HEK293 (cell line): ENCODE data around the gene KIF5A.

ENCODE experiments used
- GLI4 ChIP-seq: fragments of 450-650 bp; formaldehyde crosslinking; IDR thresholded peaks from 2 replicates; pipeline ENCODE4 v1.5.1; 2016; ENCODE audit warnings: missing biosample characterization, missing genetic modification characterization
- SETDB1 ChIP-seq: IDR thresholded peaks from one replicate; pipeline ENCODE4 v1.6.1; 2017; ENCODE audit warnings: mild to moderate bottlenecking, low read length, moderate library complexity, mixed read lengths; ENCODE audit not compliant: insufficient read length
- ZNF391 ChIP-seq: fragments of 450-650 bp; formaldehyde crosslinking; IDR thresholded peaks from 2 replicates; pipeline ENCODE4 v1.5.1; 2016; ENCODE audit warnings: low read depth, missing biosample characterization, missing genetic modification characterization, borderline replicate concordance
- ZNF777 ChIP-seq: fragments of 450-650 bp; formaldehyde crosslinking; IDR thresholded peaks from 2 replicates; pipeline ENCODE4 v1.5.1; 2017; ENCODE audit warnings: missing biosample characterization, missing genetic modification characterization, borderline replicate concordance
- TF ChIP-seq, protein P1 (sequence below): fragments of 450-650 bp; formaldehyde crosslinking; IDR thresholded peaks from 2 replicates; pipeline ENCODE4 v1.5.1; 2016; ENCODE audit warnings: missing biosample characterization, missing genetic modification characterization
- TF ChIP-seq, protein P2 (sequence below): fragments of 450-650 bp; formaldehyde crosslinking; IDR thresholded peaks from 2 replicates; pipeline ENCODE4 v1.5.1; 2016; ENCODE audit warnings: missing biosample characterization, missing genetic modification characterization

DNA sequence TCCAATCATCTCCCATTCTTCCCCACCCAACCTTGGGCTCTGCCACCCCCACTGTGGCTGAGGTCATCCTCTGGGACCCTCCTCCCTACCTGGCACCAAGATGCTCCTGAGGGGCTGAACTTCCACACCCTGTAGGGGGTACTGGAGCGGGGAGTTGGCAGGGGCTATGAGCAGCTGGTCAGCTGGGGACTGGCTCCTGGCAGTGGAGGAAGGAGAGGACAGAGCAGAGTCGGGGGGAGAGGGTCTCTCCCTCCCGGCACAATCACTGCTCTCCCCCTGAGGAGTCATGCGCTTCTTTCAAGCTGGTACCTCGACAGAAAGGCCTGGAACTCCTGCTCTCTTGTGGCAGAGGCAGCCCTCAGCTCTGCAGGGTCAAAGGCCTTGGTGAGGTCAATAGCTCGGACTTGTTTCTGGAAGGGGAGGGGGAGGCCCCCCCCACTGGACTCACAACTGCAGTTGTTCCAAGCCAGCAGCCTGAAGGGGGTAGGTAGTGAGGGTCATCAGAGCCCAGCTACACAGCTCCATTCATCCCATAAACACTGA lies 81.1 kb downstream of the KIF5A start:
- no peak for TF ChIP-seq ZNF777
- no peak for TF ChIP-seq ZNF391 (tag by site-specific recombination)
- TF ChIP-seq, protein P1, sequence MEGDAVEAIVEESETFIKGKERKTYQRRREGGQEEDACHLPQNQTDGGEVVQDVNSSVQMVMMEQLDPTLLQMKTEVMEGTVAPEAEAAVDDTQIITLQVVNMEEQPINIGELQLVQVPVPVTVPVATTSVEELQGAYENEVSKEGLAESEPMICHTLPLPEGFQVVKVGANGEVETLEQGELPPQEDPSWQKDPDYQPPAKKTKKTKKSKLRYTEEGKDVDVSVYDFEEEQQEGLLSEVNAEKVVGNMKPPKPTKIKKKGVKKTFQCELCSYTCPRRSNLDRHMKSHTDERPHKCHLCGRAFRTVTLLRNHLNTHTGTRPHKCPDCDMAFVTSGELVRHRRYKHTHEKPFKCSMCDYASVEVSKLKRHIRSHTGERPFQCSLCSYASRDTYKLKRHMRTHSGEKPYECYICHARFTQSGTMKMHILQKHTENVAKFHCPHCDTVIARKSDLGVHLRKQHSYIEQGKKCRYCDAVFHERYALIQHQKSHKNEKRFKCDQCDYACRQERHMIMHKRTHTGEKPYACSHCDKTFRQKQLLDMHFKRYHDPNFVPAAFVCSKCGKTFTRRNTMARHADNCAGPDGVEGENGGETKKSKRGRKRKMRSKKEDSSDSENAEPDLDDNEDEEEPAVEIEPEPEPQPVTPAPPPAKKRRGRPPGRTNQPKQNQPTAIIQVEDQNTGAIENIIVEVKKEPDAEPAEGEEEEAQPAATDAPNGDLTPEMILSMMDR (tag by site-specific recombination) = no peak
- TF ChIP-seq SETDB1 = no peak
- no peak for TF ChIP-seq GLI4 (tag by site-specific recombination)
- TF ChIP-seq, protein P2, sequence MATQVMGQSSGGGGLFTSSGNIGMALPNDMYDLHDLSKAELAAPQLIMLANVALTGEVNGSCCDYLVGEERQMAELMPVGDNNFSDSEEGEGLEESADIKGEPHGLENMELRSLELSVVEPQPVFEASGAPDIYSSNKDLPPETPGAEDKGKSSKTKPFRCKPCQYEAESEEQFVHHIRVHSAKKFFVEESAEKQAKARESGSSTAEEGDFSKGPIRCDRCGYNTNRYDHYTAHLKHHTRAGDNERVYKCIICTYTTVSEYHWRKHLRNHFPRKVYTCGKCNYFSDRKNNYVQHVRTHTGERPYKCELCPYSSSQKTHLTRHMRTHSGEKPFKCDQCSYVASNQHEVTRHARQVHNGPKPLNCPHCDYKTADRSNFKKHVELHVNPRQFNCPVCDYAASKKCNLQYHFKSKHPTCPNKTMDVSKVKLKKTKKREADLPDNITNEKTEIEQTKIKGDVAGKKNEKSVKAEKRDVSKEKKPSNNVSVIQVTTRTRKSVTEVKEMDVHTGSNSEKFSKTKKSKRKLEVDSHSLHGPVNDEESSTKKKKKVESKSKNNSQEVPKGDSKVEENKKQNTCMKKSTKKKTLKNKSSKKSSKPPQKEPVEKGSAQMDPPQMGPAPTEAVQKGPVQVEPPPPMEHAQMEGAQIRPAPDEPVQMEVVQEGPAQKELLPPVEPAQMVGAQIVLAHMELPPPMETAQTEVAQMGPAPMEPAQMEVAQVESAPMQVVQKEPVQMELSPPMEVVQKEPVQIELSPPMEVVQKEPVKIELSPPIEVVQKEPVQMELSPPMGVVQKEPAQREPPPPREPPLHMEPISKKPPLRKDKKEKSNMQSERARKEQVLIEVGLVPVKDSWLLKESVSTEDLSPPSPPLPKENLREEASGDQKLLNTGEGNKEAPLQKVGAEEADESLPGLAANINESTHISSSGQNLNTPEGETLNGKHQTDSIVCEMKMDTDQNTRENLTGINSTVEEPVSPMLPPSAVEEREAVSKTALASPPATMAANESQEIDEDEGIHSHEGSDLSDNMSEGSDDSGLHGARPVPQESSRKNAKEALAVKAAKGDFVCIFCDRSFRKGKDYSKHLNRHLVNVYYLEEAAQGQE (tag by site-specific recombination) = no peak
